HCT116 (cell line): ENCODE results near the gene GPR63.

Source experiments
- POLR2A ChIP-seq: IDR thresholded peaks from 2 replicates; pipeline ENCODE4 v1.7.0; 2011; ENCODE audit warnings: borderline replicate concordance; ENCODE audit not compliant: insufficient read depth, insufficient read length; ENCODE audit errors: extremely low read depth
- ZNF274 ChIP-seq: fragments of 200-500 bp; sonication (Bioruptor generic); IDR thresholded peaks from 2 replicates; pipeline ENCODE4 v1.6.1; 2014; ENCODE audit warnings: mild to moderate bottlenecking, low read depth, low read length, inconsistent platforms

- TF ChIP-seq ZNF274 = no peak
- TF ChIP-seq POLR2A = no peak
Measured at GRCh38 chr6:96811136-96811535, 26.1 kb downstream of the GPR63 start.
